Prostate gland (tissue), 2 donors: Measurements from ENCODE around the gene TCERG1L. TPM values are rescaled to one million over a fixed set of nuclear protein-coding genes. Genes with fewer than 3 reads are reported as not detected.

Experiments used
- DNase-seq: peaks from one replicate; pipeline ENCODE4 v3.0.0-alpha.2; 2019; ENCODE audit warnings: low spot score
- H3K27ac ChIP-seq, 2 donors: fragments of 200-600 bp; sonication (generic); 2 replicates each; pipeline ENCODE4 v1.5.1; 2017 to 2019
- H3K27me3 ChIP-seq: fragments of 200-600 bp; sonication (generic); replicated peaks from 2 replicates; pipeline ENCODE4 v1.5.1; 2019; ENCODE audit not compliant: insufficient read depth
- H3K36me3 ChIP-seq, 2 donors: fragments of 200-600 bp; sonication (generic); 1 replicate in 1 of 2; 2 replicates in 1 of 2; pipeline versions ENCODE4 v1.5.1 to v1.8.1; 2017 to 2019
- H3K4me1 ChIP-seq: fragments of 200-600 bp; sonication (generic); replicated peaks from 2 replicates; pipeline ENCODE4 v1.5.1; 2019
- H3K4me3 ChIP-seq, 2 donors: fragments of 200-600 bp; sonication (generic); 2 replicates each; pipeline ENCODE4 v1.5.1; 2017 to 2019
- H3K9me3 ChIP-seq: fragments of 200-600 bp; sonication (generic); 2 replicates; pipeline ENCODE4 v1.5.1; 2017
- POLR2A ChIP-seq: fragments of 450-650 bp; IDR thresholded peaks from one replicate; pipeline ENCODE4 v1.6.1; 2016; ENCODE audit warnings: antibody characterized with exemption, mild to moderate bottlenecking
- POLR2AphosphoS5 ChIP-seq: sonication (generic); formaldehyde crosslinking; IDR thresholded peaks from one replicate; pipeline ENCODE4 v1.6.1; 2017; ENCODE audit warnings: antibody characterized with exemption
- WGBS: methylation state at CpG from one replicate; pipeline ENCODE4 v1.1.5; 2018; 5-methylcytosine and 5-hydroxymethylcytosine counted together
- intact Hi-C: fragments of 100-400 bp; cut with DNase I; formaldehyde crosslinking; loops from one replicate; pipeline ENCODE4 v1.14.2; 2022
- total RNA-seq, 2 donors: library from RNA; depleted of rRNA; stranded (reverse); fragments of >200 nt; gene quantifications; one replicate each; pipeline ENCODE4 v1.1.0, GENCODE V29; 2016
- TF ChIP-seq, protein P1 (sequence below), 4 experiments: fragments of 200-600 bp in 2 of 4; fragments of 450-650 bp in 2 of 4; sonication (generic) in 2 of 4; IDR thresholded peaks; 1 replicate in 3 of 4; 2 replicates in 1 of 4; pipeline ENCODE4 v1.5.1; 2016 to 2019; ENCODE audit warnings: antibody characterized with exemption in 4 of 4, mild to moderate bottlenecking in 2 of 4, moderate library complexity in 2 of 4

Gene TCERG1L
- total RNA-seq, 2 donors from 2014 or later, result 0.23 to 4.0 TPM

DNA sequence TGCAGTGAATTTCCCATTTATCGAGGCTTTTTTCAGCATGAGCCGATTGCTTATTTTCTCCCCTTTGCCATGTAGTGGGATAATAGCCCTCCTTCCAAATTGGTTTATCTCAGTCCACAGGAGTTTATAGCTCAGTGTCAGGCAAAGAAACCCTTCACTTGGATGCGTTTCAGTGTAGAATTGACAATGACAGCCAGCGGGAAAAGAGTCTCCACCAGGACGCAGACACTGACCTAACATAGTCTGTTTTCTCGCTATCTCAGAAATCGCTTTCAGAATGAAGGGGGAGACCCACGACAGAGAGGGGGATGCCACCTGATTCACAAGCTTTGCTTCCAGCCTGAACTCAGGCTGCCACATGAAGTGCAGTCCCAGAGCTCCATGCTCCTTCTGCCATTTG lies 43.5 kb upstream of the TCERG1L start:
- DNase-seq, result no peak
- 87% methylated on average over 8 of the region's 8 CpGs for WGBS
- Histone ChIP-seq H3K27me3 (no peaks in the 10 kb centered on the region), H3K9me3 (no peaks in the 10 kb centered on the region), H3K4me3 (no peak overlapping the region), H3K36me3 (no peaks in the 10 kb centered on the region), H3K4me1 (no peaks in the 10 kb centered on the region), H3K27ac (no peak overlapping the region)
- intact Hi-C loops, result no loop called here
- no peak for TF ChIP-seq POLR2AphosphoS5
- TF ChIP-seq POLR2A, result no peak
- TF ChIP-seq, protein P1, sequence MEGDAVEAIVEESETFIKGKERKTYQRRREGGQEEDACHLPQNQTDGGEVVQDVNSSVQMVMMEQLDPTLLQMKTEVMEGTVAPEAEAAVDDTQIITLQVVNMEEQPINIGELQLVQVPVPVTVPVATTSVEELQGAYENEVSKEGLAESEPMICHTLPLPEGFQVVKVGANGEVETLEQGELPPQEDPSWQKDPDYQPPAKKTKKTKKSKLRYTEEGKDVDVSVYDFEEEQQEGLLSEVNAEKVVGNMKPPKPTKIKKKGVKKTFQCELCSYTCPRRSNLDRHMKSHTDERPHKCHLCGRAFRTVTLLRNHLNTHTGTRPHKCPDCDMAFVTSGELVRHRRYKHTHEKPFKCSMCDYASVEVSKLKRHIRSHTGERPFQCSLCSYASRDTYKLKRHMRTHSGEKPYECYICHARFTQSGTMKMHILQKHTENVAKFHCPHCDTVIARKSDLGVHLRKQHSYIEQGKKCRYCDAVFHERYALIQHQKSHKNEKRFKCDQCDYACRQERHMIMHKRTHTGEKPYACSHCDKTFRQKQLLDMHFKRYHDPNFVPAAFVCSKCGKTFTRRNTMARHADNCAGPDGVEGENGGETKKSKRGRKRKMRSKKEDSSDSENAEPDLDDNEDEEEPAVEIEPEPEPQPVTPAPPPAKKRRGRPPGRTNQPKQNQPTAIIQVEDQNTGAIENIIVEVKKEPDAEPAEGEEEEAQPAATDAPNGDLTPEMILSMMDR (IDR thresholded peaks at IDR 0.05), result no peak

DNA sequence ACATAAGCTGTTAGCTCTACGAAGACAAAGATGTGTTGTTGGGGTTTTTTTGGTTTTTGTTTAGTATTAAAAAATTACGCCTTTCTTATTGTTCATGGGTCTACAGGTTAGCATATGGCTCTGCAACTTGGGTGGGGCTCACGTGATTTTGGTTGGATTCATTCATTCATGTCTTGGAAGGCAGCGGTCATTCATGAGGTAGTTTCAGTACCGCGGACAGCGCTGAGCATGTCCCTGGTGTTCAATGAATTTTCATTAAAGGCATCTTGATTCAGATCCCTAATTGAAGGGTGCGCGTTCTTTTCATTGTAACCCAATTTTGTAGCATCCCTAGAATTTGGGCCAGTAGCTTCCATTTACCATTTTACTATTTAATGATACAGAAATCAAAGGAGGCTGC lies 42.9 kb upstream of the TCERG1L start:
- no peak overlapping the region for H3K4me3 ChIP-seq
- DNase-seq, result no peak
- H3K4me1 ChIP-seq, result no peaks in the 10 kb centered on the region
- intact Hi-C loops, result no loop called here
- H3K36me3 ChIP-seq, result no peaks in the 10 kb centered on the region
- TF ChIP-seq, protein P1 (IDR thresholded peaks at IDR 0.05), result no peak
- TF ChIP-seq POLR2A (no peak), POLR2AphosphoS5 (no peak)
- H3K27ac ChIP-seq, result no peak overlapping the region
- WGBS, result 56% methylated on average over 9 of the region's 9 CpGs
- no peaks in the 10 kb centered on the region for H3K27me3 ChIP-seq
- H3K9me3 ChIP-seq, result no peaks in the 10 kb centered on the region

DNA sequence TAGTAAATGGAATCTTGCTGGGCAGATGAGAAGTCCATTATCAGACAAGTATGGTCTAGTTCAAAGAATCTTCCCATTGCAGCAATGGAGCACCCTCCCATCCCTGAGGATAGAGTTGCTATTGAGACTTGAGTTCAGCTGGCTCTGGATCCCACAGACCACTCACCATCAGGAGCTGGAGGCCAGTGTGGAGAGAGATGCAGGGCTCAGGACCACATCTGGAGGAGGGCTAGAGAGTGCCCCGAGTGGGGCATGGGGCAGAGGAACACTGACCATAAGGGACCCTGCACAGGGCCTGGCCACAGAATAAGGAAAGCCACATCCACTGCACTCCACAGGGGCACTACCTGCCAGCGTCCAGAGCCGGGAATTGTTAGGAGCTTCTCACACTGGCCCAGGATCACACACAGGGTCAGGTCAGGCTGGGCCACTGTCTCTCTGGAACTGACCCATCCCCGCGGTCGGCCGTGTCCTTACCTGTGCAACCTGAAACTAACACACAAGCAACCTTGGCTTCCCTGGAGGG lies 41.3 kb upstream of the TCERG1L start:
- 94% methylated on average over 7 of the region's 7 CpGs for WGBS
- intact Hi-C loops, result no loop called here
- H3K27ac ChIP-seq, result no peak overlapping the region

DNA sequence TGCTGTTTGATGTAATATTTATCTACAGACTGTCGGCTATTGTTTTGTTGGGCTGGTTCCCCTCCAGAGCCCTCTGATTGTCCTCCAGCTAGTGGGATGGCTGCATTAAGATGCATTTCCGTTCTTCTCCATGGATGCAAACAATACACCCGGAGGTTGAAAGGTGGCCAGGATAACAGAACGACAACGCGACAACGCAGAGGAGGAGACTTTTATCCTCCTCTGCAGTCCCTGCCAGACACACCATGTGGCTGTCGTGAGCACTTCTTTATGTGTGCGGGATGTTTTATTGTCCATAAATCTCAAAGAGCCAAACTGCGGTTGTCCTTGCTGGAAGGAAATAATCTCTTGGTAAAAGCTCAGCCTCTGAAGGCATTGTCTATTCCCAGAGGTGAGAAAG lies 39.1 kb upstream of the TCERG1L start:
- H3K9me3 ChIP-seq, result no peaks in the 10 kb centered on the region
- DNase-seq, result no peak
- H3K27me3 ChIP-seq, result no peaks in the 10 kb centered on the region
- TF ChIP-seq, protein P1 (IDR thresholded peaks at IDR 0.05), result no peak
- TF ChIP-seq POLR2AphosphoS5, result no peak
- no peak for TF ChIP-seq POLR2A
- no peaks in the 10 kb centered on the region for H3K4me1 ChIP-seq
- H3K4me3 ChIP-seq, result no peak overlapping the region
- intact Hi-C loops, result no loop called here
- no peaks in the 10 kb centered on the region for H3K36me3 ChIP-seq
- WGBS, result 25% methylated on average over 10 of the region's 10 CpGs
- H3K27ac ChIP-seq, result no peak overlapping the region

More for the DNA sequence above, 41.3 kb upstream of the TCERG1L start:
- no peaks in the 10 kb centered on the region for H3K36me3 ChIP-seq
- H3K4me1 ChIP-seq, result no peaks in the 10 kb centered on the region
- no peaks in the 10 kb centered on the region for H3K27me3 ChIP-seq
- TF ChIP-seq POLR2A, result no peak
- TF ChIP-seq, protein P1 (IDR thresholded peaks at IDR 0.05), result no peak
- TF ChIP-seq POLR2AphosphoS5, result no peak
- DNase-seq, result no peak
- H3K9me3 ChIP-seq, result no peaks in the 10 kb centered on the region
- H3K4me3 ChIP-seq, result no peak overlapping the region

DNA sequence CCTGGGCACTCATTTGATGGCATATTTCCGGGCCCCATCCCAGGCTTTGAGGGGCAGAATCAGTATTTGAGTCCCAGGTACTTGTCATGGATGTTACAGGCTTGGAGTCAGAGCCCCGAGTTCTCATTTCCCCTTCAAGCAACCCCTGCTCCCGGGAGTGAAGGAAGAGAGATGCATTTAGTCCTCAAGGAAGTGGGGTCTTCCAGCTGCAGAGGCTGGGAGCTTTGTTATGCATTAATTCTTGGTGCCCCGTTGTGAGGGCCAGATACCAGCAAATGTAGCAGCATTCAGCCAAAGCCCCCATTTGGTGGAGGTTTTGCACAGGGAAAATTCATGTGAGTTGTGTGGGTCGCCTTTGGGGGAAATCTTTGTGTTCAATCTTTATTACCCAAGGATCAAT lies 38.7 kb upstream of the TCERG1L start:
- Histone ChIP-seq H3K4me1 (no peaks in the 10 kb centered on the region), H3K36me3 (no peaks in the 10 kb centered on the region), H3K4me3 (no peak overlapping the region), H3K27ac (no peak overlapping the region), H3K27me3 (no peaks in the 10 kb centered on the region), H3K9me3 (no peaks in the 10 kb centered on the region)
- TF ChIP-seq, protein P1 (IDR thresholded peaks at IDR 0.05), result no peak
- TF ChIP-seq POLR2A, result no peak
- no peak for TF ChIP-seq POLR2AphosphoS5
- intact Hi-C loops, result no loop called here
- WGBS, result 41% methylated on average over 5 of the region's 5 CpGs
- no peak for DNase-seq
